SK-N-MC (cell line): ENCODE data around the gene WBP4.

Experiments
- EZH2 ChIP-seq: fragments of 200-600 bp; sonication (generic); IDR thresholded peaks from one replicate; pipeline ENCODE4 v1.6.1; 2017; ENCODE audit warnings: antibody characterized with exemption
- POLR2AphosphoS5 ChIP-seq: IDR thresholded peaks from 2 replicates; pipeline ENCODE4 v1.6.1; 2012; ENCODE audit warnings: mild to moderate bottlenecking, low read depth, low read length, borderline replicate concordance

GRCh38 chr13:41130356-41130755 lies 69.0 kb downstream of the WBP4 start:
- TF ChIP-seq POLR2AphosphoS5 (no peak), EZH2 (no peak)
